ENCODE measurements around the gene JPT1.

GRCh38 chr17:75103601-75104554 is 50.4 kb downstream of the JPT1 start:
- TF ChIP-seq CTCF (IDR thresholded peaks at IDR 0.05; ENCODE audit: borderline replicate concordance, extremely low read depth, low read length, poor library complexity, severe bottlenecking) (no peak), EZH2 (IDR thresholded peaks at IDR 0.05; ENCODE audit: borderline replicate concordance, low read depth, low read length, severe bottlenecking) (no peak)
